GM18909 (cell line): ENCODE measurements around the gene FBLIM1.
A peak's percentile ranks its signal among the peaks of the same experiment; 100 is the strongest.
"Not testable (repeated sequence)": the region's sequence is repeated elsewhere in the genome, so short reads cannot be mapped to it uniquely, and the experiment has no call there.

Experiments
- ATAC-seq: cut with Tn5 transposase; IDR thresholded peaks from one replicate; pipeline ENCODE4 v1.9.1; 2021; ENCODE audit warnings: mild to moderate bottlenecking; ENCODE audit not compliant: unreplicated experiment, poor library complexity

FBLIM1 gene

DNA sequence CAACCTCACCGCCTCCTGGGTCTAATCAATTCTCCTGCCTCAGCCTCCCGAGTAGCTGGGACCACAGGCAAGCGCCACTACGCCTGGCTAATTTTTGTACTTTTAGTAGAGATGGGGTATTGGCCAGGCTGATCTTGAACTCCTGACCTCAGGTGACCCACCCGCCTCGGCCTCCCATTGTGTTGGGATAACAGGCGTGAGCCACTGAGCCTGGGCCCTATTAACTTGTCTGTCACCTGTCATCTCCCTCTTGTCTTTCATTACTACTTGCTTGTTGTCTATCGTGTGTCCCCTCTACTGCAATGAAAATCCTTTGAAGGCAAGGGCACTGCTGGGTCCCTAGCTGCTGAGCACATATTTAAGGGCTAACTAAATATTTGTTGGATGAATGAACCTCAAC is 45.5 kb downstream of the FBLIM1 start:
- no peak for ATAC-seq

DNA sequence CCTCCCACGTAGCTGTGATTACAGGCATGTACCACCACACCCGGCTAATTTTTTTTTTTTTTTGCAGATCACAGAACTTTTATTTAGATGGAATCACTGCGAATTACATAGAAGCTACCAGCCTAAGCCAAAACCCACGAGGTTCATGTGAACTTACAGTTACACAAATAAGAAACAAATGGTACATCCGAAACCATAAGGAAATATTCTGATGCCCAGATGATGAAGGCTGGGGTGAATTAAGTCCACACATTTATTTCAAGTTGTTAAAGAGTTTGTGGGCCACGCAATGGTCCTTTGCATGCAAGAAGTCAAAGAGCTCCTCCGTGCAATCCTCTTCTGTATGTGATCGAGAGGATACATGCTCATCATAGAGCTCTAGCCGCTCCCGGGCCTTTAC is 48.5 kb downstream of the FBLIM1 start:
- ATAC-seq: no peak

DNA sequence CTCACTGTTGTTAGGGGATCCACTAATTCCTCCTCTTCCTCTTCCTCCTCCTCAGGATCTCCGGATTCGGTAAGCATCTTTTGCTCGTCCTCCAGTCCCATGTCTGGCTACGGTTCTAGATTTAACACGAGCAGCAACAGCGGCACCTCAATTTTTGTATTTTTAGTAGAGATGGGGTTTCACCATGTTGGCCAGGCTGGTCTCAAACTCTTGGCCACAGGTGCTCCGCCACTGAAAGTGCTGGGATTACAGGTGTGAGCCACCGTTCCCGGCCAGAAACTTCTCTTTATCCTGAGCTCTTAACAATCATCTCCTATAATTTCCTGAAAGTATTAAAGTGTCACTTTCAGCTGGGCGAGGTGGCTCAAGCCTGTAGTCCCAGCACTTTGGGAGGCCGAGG is 49.0 kb downstream of the FBLIM1 start, which contains the start of gene UQCRHL:
UQCRHL (minus strand) TSS at position 101 of the 400 bp plus-strand sequence; CDS start at position 101, 0 bp downstream.
- not testable (repeated sequence) for ATAC-seq

DNA sequence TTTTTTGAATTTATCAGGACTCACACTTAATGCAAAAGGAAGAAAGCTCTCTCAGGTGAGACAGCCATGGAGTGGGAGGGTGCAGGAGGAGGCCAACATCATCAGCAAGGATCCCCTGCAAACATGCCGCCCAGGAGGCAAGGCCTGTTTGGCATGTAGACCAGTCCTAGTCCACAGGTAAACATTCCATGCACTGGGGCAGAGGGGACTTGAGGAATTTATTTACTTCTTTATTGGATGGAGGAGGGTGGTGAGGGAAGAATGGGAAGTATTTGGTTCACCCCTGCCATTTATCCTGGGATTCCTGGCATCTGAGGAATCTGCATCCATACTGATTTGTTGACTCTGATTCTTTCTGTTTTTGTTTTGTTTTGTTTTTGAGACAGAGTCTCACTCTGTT is 50.4 kb downstream of the FBLIM1 start:
- no peak for ATAC-seq

DNA sequence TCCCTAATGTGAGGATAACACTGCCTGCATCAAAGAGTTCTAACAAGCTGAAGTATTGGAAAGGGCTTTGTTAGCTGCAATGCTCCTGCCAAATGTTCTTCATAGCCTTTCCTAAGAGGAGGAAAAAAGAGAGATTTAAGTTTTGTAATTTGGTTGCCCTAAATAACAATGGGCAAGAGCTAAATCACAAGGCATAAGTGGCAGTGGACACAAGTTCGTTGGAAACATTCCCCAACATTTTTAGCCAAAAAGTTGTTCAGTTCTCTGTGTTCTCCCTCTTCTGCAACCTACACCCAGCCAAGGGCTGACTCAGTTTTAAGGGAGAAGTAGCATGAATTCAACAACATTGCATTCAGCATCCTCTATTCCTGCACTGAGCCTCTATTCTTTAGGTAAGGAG is 51.5 kb downstream of the FBLIM1 start:
- no peak for ATAC-seq

DNA sequence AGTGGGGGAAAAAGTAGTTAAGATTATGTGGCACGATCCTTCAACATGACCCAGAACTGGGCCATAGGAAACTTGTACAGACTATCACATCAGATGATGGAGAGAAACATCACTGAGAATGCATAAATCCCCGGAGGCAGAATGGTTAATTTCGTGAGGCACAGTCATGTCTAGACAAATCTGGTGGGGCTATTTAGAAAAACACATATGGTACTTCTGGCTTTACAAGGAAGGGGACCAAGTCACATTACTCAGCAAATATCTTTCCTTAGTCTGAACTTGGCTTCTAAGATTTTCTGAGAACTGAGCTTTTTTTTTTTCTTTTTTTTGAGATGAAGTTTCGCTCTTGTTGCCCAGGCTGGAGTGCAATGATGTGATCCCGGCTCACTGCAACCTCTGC is 58.1 kb downstream of the FBLIM1 start:
- ATAC-seq: no peak

DNA sequence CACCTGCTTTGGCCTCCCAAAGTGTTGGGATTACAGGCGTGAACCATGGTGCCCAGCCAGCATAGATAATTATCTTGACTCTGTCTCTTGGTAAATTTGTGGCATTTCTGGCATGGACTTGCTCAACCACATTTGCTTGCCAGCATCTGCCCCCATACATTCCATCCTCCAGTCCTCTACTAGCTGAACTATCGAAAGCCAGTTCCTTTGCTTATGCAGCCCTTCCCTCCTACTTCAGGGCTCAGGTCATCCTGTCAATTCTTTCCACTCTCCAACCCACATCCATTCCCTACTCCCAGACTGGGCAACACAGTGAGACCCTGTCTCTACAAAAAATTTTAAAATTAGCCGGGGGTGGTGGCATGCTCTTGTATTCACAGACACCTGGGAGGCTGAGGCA is 61.9 kb downstream of the FBLIM1 start:
- ATAC-seq: no peak

DNA sequence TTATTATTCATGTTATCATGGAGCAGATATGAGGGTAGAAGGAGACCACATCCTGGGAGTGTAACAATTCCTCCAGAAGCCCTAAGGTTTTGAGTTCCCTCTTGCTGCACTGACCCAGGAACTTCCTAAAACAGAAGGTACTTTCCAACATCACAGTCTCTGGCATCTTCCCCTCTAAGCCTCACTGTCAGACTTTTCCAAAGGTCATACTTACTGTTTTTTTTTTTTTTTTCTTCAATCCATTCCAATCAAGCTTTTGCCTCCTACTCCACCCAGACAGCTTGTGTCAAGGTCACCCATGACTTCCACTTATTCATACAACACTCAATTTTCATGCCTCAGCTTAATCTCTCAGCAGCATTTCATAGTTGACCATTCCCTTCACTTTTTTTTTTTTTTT is 67.2 kb downstream of the FBLIM1 start:
- ATAC-seq: no peak

DNA sequence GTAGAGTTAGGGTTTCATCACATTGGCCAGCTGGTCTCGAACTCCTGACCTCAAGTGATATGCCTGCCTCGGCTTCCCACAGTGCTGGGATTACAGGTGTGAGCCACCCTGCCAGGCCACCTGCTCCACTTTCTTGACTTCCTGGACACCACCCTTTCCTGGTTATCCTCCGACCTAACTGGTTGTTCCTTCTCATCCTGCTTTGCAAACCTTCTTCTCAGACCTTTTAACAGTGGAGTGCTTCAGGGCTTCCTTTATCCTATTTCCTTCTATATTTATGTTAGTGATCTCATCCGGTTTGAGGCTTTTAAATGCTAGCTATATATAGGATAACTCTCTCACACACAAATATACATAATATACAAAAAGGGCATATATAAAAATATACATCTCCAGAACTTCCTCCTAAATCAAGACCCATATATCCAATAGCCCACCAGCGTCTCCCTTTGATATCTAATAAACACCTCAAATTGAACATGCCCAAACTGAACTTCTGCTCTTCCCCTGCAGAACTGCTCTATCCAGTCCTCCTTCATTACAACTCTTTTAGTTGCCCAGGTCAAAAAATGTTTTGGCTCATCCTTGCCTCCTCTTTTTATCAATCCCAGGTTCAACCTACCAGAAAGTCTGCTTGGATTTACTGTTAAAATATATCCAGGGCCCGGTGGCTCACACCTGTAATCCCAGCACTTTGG is 68.4 kb downstream of the FBLIM1 start:
- no peak for ATAC-seq

DNA sequence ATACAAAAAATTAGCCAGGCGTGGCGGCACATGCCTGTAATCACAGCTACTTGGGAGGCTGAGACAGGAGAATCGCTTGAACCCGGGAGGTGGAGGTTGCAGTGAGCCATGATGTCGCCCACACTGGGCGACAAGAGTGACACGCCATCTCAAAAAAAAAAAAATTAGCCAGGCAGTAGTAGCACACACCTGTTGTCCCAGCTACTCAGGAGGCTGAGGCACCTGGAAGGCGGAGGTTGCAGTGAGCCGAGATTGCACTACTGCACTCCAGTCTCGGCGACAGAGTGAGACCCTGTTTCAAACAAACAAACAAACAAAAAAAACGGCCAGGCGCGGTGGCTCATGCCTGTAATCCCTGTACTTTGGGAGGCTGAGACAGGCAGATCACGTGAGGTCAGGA is 69.0 kb downstream of the FBLIM1 start:
- not testable (repeated sequence) for ATAC-seq

DNA sequence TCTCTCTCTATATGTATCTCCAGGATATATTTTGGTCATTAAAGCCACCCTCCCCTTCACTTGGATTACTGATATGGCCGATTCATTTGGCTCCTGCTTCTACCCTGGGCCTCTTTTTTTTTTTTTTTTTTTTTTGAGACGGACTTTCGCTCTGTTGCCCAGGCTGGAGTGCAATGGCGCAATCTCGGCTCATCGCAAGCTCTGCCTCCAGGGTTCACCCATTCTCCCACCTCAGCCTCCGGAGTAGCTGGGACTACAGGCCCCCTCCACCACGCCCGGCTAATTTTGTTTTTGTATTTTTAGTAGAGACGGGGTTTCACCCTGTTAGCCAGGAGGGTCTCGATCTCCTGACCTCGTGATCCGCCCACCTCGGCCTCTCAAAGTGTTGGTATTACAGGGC is 70.3 kb downstream of the FBLIM1 start:
- not testable (repeated sequence) for ATAC-seq

DNA sequence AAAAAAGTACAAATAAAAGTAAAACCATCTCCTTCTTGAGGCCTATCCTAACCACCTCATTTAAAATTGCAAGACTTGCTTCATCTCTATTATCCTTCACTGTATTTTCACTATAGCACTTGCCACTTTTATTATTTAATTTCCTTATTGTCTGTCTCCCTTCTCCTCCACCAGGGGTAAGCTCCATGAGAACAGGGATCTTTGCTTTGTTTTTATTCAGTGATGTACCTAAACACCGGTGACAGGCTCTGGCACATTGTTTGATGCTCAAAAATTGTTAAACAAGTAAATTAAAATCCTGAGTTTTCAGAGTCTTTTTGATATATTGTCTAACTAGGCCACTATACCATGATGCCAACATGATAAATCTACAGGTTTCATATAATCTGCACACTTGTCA is 71.7 kb downstream of the FBLIM1 start:
- ATAC-seq: no peak

DNA sequence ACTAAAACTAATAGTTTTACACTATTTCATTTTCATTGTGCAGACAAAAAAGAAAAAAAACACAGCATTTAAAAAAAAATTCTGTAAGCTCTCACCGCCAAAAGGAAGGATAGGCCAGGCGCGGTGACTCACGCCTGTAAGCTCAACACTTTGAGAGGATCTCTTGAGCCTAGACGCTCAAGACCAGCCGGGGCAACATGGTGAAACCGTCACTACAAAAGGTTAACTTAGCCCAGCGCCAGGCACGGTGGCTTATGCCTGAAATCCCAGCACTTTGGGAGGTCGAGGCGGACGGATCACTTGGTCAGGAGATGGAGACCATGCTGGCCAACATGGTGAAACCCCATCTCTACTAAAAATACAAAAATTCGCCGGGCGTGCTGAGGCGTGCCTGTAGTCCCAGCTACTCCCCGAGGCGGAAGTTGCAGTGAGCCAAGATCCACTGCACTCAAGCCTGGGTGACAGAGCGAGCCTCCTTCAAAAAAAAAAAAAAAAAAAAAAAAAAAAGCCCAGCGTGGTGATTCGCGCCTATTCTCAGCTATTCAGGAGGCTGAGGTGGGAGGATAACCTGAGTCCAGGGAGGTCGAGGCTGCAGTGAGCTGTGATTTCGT is 74.6 kb downstream of the FBLIM1 start:
- no peak for ATAC-seq

DNA sequence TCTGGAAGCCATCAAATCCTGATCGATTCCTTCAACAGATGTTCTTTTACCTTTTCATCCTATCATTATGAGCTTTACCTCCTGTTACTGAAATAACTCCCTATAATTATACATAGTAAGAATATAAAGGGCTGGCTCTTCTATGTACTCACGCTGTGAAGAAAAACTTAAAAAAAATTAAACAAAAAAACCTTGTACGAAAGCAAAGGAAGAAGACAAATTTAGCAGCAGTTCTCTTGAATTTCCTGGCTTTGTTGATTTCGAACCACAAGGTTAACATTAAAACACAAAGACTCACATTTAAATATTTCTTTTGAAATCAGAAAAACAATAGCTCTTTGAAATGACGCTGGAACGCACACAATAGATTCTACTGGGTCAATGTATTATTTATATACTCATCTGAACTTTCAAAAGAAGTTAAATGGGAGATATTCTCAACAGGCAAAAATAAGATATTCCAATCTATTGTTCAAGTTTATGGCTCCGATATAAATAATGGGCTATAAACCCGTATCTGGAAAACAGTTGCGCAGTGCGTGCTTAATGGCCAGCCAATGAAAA is 75.3 kb downstream of the FBLIM1 start:
- ATAC-seq: no peak

DNA sequence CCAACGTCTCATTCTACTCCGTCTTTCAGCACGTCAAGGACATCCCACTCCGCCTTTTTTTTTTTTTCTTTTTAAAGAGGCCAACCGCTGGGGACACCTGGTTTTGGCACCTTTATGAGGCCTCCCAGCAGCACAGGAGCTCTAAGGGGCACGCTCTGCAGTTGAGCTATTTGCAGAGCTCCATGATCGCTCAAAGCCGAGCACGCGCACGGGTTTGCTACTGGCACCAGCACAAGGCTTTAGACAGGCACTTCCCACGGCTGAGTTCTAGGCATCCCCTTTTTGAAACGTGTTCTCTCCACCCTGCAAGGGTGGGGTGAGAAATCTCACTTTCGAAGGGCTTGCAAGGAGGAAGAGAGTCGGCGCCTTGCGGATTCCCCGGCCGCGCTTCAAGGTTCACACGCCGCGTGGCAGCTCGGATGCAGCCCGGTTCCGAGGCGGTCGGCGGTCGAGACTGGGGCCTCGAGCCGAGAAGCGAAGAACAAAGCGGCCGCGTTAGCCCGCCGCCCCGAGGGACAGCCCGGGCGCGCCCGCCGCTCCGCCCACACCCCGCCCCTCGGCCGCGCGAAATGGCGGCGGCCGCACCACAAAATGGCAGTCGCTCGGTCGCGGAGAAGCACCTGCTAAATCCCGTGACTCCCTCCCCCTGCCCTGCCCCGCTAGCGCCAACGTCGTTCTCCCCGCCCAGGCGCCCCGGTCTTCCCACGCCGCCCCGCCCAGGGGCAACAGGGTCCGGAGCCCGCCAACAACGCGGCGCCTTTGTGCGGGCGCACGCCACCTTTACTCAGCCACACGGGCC is 76.0 kb downstream of the FBLIM1 start:
- peak; percentile 55 for ATAC-seq

DNA sequence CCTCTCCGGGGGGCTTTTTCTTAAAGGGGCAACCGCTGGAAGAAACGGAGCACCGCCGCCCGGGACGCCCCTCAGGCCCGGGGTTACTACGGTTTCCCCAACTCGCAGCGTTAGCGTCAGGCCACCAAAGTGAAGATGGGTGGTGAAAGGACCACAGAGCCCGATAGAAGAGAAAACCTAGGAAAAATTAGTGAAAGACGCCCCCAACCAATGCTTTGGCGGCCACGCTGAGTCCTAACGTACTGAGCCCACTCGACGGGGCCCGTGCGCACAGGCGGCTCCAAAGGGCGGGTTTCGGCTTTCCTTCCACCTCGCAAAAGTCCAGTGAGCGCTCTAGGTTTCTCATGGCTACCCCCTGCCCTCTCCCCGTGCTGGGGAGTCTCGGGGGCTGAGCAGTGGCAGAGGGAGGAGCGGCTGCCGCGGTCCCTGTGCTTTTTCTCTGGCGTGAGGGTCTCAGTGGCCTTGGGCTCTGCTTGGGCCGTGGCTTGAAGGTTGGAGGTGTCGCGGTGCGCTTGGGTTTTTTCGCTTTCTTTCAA is 76.7 kb downstream of the FBLIM1 start:
- peak; percentile 1 for ATAC-seq

DNA sequence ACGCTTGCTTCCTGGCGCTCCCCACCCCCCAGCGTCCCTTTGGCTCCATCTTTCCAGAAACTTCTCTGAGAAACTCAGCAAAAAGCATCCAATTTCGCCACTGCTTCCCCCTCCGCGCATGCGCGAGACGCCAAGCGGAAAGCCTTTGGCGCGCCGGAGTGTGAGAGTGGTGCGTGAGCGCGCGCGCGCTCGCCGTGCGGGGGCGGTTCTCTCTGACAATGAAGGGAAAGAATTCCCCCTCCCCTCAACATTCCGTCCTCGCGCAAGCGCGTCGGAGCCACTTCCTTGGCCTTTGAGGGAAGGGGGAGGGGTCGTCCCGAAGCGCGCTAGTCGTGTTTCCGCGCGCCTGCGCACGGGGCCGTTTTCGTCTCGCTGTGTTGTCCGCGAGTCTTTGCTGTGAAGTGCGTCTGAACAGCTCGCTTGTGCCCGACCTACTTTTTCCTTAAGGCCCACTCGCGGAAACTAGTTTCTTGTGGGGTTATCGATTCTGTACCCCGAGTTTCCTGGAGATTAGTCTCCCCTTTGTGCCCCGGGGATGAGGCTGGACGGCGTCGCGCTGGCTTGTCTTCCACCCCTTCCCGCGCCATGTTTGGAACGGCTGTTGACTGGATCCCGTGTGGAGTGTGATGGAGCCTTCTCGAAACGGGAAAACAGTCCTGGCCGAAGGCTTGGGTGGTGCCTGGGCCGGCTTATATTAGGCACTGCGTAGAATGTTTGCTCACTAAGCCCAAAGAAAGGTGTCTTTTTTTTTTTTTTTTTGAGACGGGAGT is 77.3 kb downstream of the FBLIM1 start:
- peak; percentile 42 for ATAC-seq
